GM12878 (cell line): ENCODE measurements around the gene INCA1. TPM values are rescaled to one million over a fixed set of nuclear protein-coding genes. Genes with fewer than 3 reads are reported as not detected.

Source experiments
- ATAC-seq: fragments of 200-7000 bp; cut with Tn5 transposase; 3 replicates; pipeline ENCODE4 v1.9.1; 2020; ENCODE audit warnings: mild to moderate bottlenecking, moderate library complexity
- BruUV-seq: library from RNA; stranded (reverse); fragments of 400-500 nt; replicated peaks from 2 replicates; lab custom pipeline; 2021; lab: Mats Ljungman, UMichigan
- CTCF ChIA-PET: fragments of 300-600 bp; sonication (Branson Sonifier 250); formaldehyde crosslinking; extraction: SDS; loops from one replicate; lab custom pipeline; 2021; ENCODE audit warnings: inconsistent platforms; lab: Yijun Ruan, JAX
- POLR2A ChIA-PET: fragments of 350-600 bp; formaldehyde crosslinking; extraction: SDS; loops from one replicate; lab custom pipeline; 2021; ENCODE audit warnings: inconsistent platforms; lab: Charles Lee
- RAD21 ChIA-PET: fragments of 300-600 bp; sonication (Branson Sonifier 250); formaldehyde crosslinking; loops from one replicate; lab custom pipeline; 2023; ENCODE audit warnings: antibody characterized with exemption; ENCODE audit not compliant: unreplicated experiment; lab: Charles Lee
- SMC1A ChIA-PET: fragments of 300-600 bp; sonication (Branson Sonifier 250); formaldehyde crosslinking; loops from one replicate; lab custom pipeline; 2023; ENCODE audit not compliant: unreplicated experiment, uncharacterized antibody; lab: Charles Lee
- DNase-seq: peaks from one replicate; pipeline ENCODE4 v3.0.0-alpha.2; 2011; ENCODE audit warnings: low read depth, low spot score
- FAIRE-seq: peaks from 3 replicates; lab custom pipeline; 2011; peaks lifted over from hg19 to GRCh38; lab: Jason Lieb, UNC
- H2AFZ ChIP-seq: 2 replicates; pipeline ENCODE4 v1.6.0; 2011; ENCODE audit warnings: low read depth, low read length, control low read depth; ENCODE audit not compliant: control insufficient read depth
- H3K27ac ChIP-seq: 2 replicates; pipeline ENCODE4 v1.5.1; 2011; ENCODE audit warnings: control low read depth; ENCODE audit not compliant: control insufficient read depth, insufficient read depth
- H3K27me3 ChIP-seq, 2 experiments: replicated peaks in 1 of 2; 2 replicates each; pipeline versions ENCODE4 v1.6.0 to v1.6.1; 2011; ENCODE audit warnings: low read length in 1 of 2; ENCODE audit not compliant: control insufficient read depth in 2 of 2, insufficient read depth in 2 of 2
- H3K36me3 ChIP-seq, 2 experiments: 2 replicates each; pipeline ENCODE4 v1.5.1; 2011; ENCODE audit warnings: low read length in 1 of 2; ENCODE audit not compliant: control insufficient read depth in 2 of 2, insufficient read depth in 2 of 2
- H3K4me1 ChIP-seq: 2 replicates; pipeline ENCODE4 v1.6.1; 2011; ENCODE audit warnings: mild to moderate bottlenecking, low read length, moderate library complexity, mixed read lengths; ENCODE audit not compliant: control insufficient read depth, insufficient read depth
- H3K4me2 ChIP-seq: 2 replicates; pipeline ENCODE4 v1.6.0; 2011; ENCODE audit warnings: control low read depth; ENCODE audit not compliant: control insufficient read depth, insufficient read depth
- H3K4me3 ChIP-seq: fragments of 200-600 bp; sonication (generic); 2 replicates; pipeline ENCODE4 v1.5.1; 2016
- H3K79me2 ChIP-seq: 2 replicates; pipeline ENCODE4 v1.6.0; 2011; ENCODE audit warnings: low read length; ENCODE audit not compliant: control insufficient read depth, insufficient read depth
- H3K9ac ChIP-seq: 2 replicates; pipeline ENCODE4 v1.8.0; 2011; ENCODE audit warnings: low read length, control low read depth, mixed read lengths; ENCODE audit not compliant: control insufficient read depth, insufficient read depth
- H3K9me3 ChIP-seq: replicated peaks from 3 replicates; pipeline ENCODE4 v1.5.1; 2011; ENCODE audit warnings: mild to moderate bottlenecking, low read length; ENCODE audit not compliant: control insufficient read depth, insufficient read depth
- H4K20me1 ChIP-seq: 2 replicates; pipeline ENCODE4 v1.6.0; 2011; ENCODE audit not compliant: control insufficient read depth, insufficient read depth
- CEBPB ChIP-seq, 2 experiments: fragments of 150-350 bp in 1 of 2; IDR thresholded peaks; 2 replicates each; pipeline ENCODE4 v1.6.1; 2012 to 2014; ENCODE audit warnings: low read depth in 2 of 2, low read length in 2 of 2, borderline replicate concordance in 1 of 2, inconsistent platforms in 1 of 2
- CREB1 ChIP-seq: IDR thresholded peaks from 2 replicates; pipeline ENCODE4 v1.6.1; 2012; ENCODE audit warnings: low read depth, mild to moderate bottlenecking, inconsistent platforms
- JUNB ChIP-seq: IDR thresholded peaks from 2 replicates; pipeline ENCODE4 v1.6.1; 2016; ENCODE audit warnings: antibody characterized with exemption, mild to moderate bottlenecking
- MLLT1 ChIP-seq: fragments of 450-650 bp; IDR thresholded peaks from 2 replicates; pipeline ENCODE4 v1.6.1; 2016; ENCODE audit warnings: mild to moderate bottlenecking
- PRDM15 ChIP-seq: fragments of 450-650 bp; formaldehyde crosslinking; IDR thresholded peaks from 2 replicates; pipeline ENCODE4 v1.4.0; 2020; ENCODE audit warnings: mild to moderate bottlenecking, moderate library complexity
- STAT3 ChIP-seq: IDR thresholded peaks from 2 replicates; pipeline ENCODE4 v1.6.1; 2011; ENCODE audit warnings: low read depth, low read length, improper control_type of control experiment
- WGBS: methylation state at CpG from one replicate; pipeline ENCODE4 v1.1.6; 2016; ENCODE audit warnings: low lambda C conversion rate; ENCODE audit not compliant: insufficient replicate concordance, insufficient coverage; ENCODE audit errors: missing lambda C conversion rate; 5-methylcytosine and 5-hydroxymethylcytosine counted together
- in situ Hi-C: fragments of 300-500 bp; cut with MboI; formaldehyde crosslinking; loops from 9 replicates; pipeline ENCODE4 v1.14.3; 2018; ENCODE audit warnings: mixed read lengths
- intact Hi-C: fragments of 100-400 bp; cut with micrococcal nuclease; formaldehyde crosslinking; loops from one replicate; pipeline ENCODE4 v1.14.2; 2022; ENCODE audit not compliant: unreplicated experiment
- polyA plus RNA-seq, 11 experiments: library from polyadenylated mRNA; depleted of rRNA in 4 of 11; unstranded in 6 of 11; stranded (reverse) in 5 of 11; fragments of >200 nt; fragmentation: Nextera tagmentation in 4 of 11; fragmentation: Illumina TruSeq in 1 of 11; extraction: Ambion mirVana in 4 of 11; extraction: Trizol in 1 of 11; gene quantifications; 1 replicate in 1 of 11; 2 replicates in 10 of 11; pipeline versions ENCODE4 v1.2.1 to v1.2.3, GENCODE V29; 2011 to 2016; ENCODE audit warnings: inconsistent platforms in 2 of 11, missing spikeins in 2 of 11, low read depth in 1 of 11
- total RNA-seq, 4 experiments: library from RNA; depleted of rRNA in 3 of 4; stranded (reverse); fragments of >200 nt in 3 of 4; fragmentation: Illumina TruSeq in 1 of 4; extraction: Trizol in 1 of 4; gene quantifications; 2 replicates each; pipeline versions ENCODE4 v1.2.1 to v1.2.3, GENCODE V29; 2013 to 2021

The INCA1 gene
- total and polyA plus RNA-seq, 10 of the 15 experiments (the other 5 are each of a cell fraction or from before 2014, with no cell fraction given), result 0.19 to 1.8 (median 0.45) TPM

GRCh38 chr17:5033352-5034015 lies 36.2 kb upstream of the INCA1 start:
- Histone ChIP-seq H3K4me1 (peaks cover 14% of the 10 kb centered on the region), H4K20me1 (no peaks in the 10 kb centered on the region), H3K27me3 (no peaks in the 10 kb centered on the region), H3K9ac (no peak overlapping the region), H3K4me2 (no peak overlapping the region), H3K9me3 (no peaks in the 10 kb centered on the region), H3K27ac (no peak overlapping the region), H3K36me3 (no peaks in the 10 kb centered on the region), H3K4me3 (no peak overlapping the region), H3K79me2 (no peaks in the 10 kb centered on the region), H2AFZ (no peak overlapping the region)
- no peak for TF ChIP-seq STAT3
- no peak for TF ChIP-seq CEBPB (IDR thresholded peaks at IDR 0.05; ENCODE audit: borderline replicate concordance in 1 of 2, low read depth in 2 of 2, low read length in 2 of 2)
- no peak for TF ChIP-seq JUNB
- ChIA-PET SMC1A (no interaction called here), RAD21 (interaction anchor here (1.3 kb wide), 1 partner anchor 28 kb away, joined by 6 read pairs; no protein-coding TSS in a partner anchor), CTCF (interaction anchor here (1.2 to 4.0 kb wide), 3 partner anchors 29 to 47 kb away, joined by 3 to 16 read pairs (median 4); no protein-coding TSS in a partner anchor), POLR2A (interaction anchor here (0.5 kb wide), 1 partner anchor 24 kb away, joined by 3 read pairs; no protein-coding TSS in a partner anchor)
- intact Hi-C loops, result loop anchor here (5.0 kb wide), 1 partner anchor 36 kb away; the partner anchor contains the start of genes INCA1 and KIF1C
- DNase-seq, result no peak
- WGBS, result 79% methylated on average over 13 of the region's 13 CpGs
- in situ Hi-C loops, result no loop called here
- FAIRE-seq, result no peak
- ATAC-seq, result no peak
- BruUV-seq, result no TSS peak

- BruUV-seq, result no TSS peak
- H3K27ac ChIP-seq, result no peak overlapping the region
- no peak for TF ChIP-seq PRDM15 (CRISPR knock-in tag)
- TF ChIP-seq MLLT1, result no peak
- TF ChIP-seq CREB1, result no peak
- TF ChIP-seq, all 136 proteins: peak for 0
- Histone ChIP-seq H3K4me1 (peaks cover 14% of the 10 kb centered on the region), H3K36me3 (no peaks in the 10 kb centered on the region), H3K9me3 (no peaks in the 10 kb centered on the region), H3K27me3 (no peaks in the 10 kb centered on the region), H3K79me2 (no peaks in the 10 kb centered on the region), H2AFZ (no peak overlapping the region), H3K4me3 (no peak overlapping the region), H3K4me2 (no peak overlapping the region), H3K9ac (no peak overlapping the region), H4K20me1 (no peaks in the 10 kb centered on the region)
- DNase-seq (no peak), FAIRE-seq (no peak), ATAC-seq (no peak)
- ChIA-PET RAD21 (no interaction called here), CTCF (interaction anchor here (1.2 to 3.2 kb wide), 3 partner anchors 19 to 46 kb away, joined by 3 to 45 read pairs (median 5); no protein-coding TSS in a partner anchor), POLR2A (no interaction called here), SMC1A (interaction anchor here (3.2 kb wide), 1 partner anchor 29 kb away, joined by 38 read pairs; no protein-coding TSS in a partner anchor)
- WGBS, result 64% methylated on average over 6 of the region's 6 CpGs
- intact Hi-C loops, result loop anchor here (5.0 kb wide), 1 partner anchor 36 kb away; the partner anchor contains the start of genes INCA1 and KIF1C
- in situ Hi-C loops, result no loop called here
These were observed 35.5 kb upstream of the INCA1 start for GRCh38 chr17:5032865-5033264.
